Spleen (tissue), 11 donors: ENCODE results near the gene APCDD1L. TPM values are rescaled to one million over a fixed set of nuclear protein-coding genes. Genes with fewer than 3 reads are reported as not detected.
"Not testable (repeated sequence)": the region's sequence is repeated elsewhere in the genome, so short reads cannot be mapped to it uniquely, and the experiment has no call there.

ENCODE experiments used
- DNase-seq: peaks from one replicate; pipeline ENCODE4 v3.0.0-alpha.2; 2020
- H3K27ac ChIP-seq, 8 donors: fragments of 200-600 bp; sonication (generic) in 7 of 8; 1 replicate in 4 of 8; 2 replicates in 4 of 8; pipeline versions ENCODE4 v1.5.0 to v1.8.0; 2016 to 2021; ENCODE audit warnings: inconsistent platforms in 4 of 8, mild to moderate bottlenecking in 4 of 8, moderate library complexity in 1 of 8
- H3K27me3 ChIP-seq, 7 donors: fragments of 200-600 bp; sonication (generic) in 6 of 7; replicated peaks in 1 of 7; 1 replicate in 4 of 7; 2 replicates in 3 of 7; pipeline versions ENCODE4 v1.5.0 to v1.8.0; 2016 to 2021; ENCODE audit warnings: inconsistent platforms in 3 of 7, mild to moderate bottlenecking in 1 of 7
- H3K36me3 ChIP-seq, 6 donors: fragments of 200-600 bp; sonication (generic) in 5 of 6; 1 replicate in 4 of 6; 2 replicates in 2 of 6; pipeline versions ENCODE4 v1.5.0 to v1.8.0; 2016 to 2021; ENCODE audit warnings: inconsistent platforms in 2 of 6
- H3K4me1 ChIP-seq, 6 donors: fragments of 200-600 bp; sonication (generic) in 5 of 6; 1 replicate in 3 of 6; 2 replicates in 3 of 6; pipeline versions ENCODE4 v1.5.0 to v1.8.0; 2016 to 2021; ENCODE audit warnings: inconsistent platforms in 3 of 6
- H3K4me3 ChIP-seq, 8 donors: fragments of 200-600 bp; sonication (generic) in 7 of 8; 1 replicate in 4 of 8; 2 replicates in 4 of 8; pipeline versions ENCODE4 v1.5.0 to v1.8.0; 2016 to 2021; ENCODE audit warnings: inconsistent platforms in 4 of 8, mild to moderate bottlenecking in 4 of 8, moderate library complexity in 2 of 8
- H3K9me3 ChIP-seq, 8 donors: fragments of 200-600 bp; sonication (generic) in 7 of 8; 1 replicate in 4 of 8; 2 replicates in 4 of 8; pipeline versions ENCODE4 v1.5.0 to v1.8.0; 2016 to 2021; ENCODE audit warnings: inconsistent platforms in 4 of 8
- CTCF ChIP-seq, 11 experiments: fragments of 200-600 bp in 7 of 11; fragments of 450-650 bp in 4 of 11; sonication (generic) in 4 of 11; IDR thresholded peaks in 8 of 11; conservative IDR thresholded peaks in 3 of 11; 1 replicate in 7 of 11; 2 replicates in 4 of 11; pipeline versions ENCODE4 v1.4.0 to v1.8.0; 2016 to 2021; ENCODE audit warnings: antibody characterized with exemption in 11 of 11, inconsistent platforms in 4 of 11, mild to moderate bottlenecking in 1 of 11
- POLR2A ChIP-seq, 3 donors: fragments of 450-650 bp; IDR thresholded peaks; one replicate each; pipeline ENCODE4 v1.5.1; 2017; ENCODE audit warnings: antibody characterized with exemption in 3 of 3, mild to moderate bottlenecking in 1 of 3
- POLR2AphosphoS5 ChIP-seq, 3 donors: sonication (generic); formaldehyde crosslinking; IDR thresholded peaks; one replicate each; pipeline ENCODE4 v1.5.1; 2017; ENCODE audit warnings: antibody characterized with exemption in 3 of 3
- WGBS, 5 donors: extraction: QIAGEN DNeasy Blood & Tissue Kit in 3 of 5; methylation state at CpG; one replicate each; pipeline versions ENCODE4 v1.1.5 to v1.1.7; 2013 to 2018; 5-methylcytosine and 5-hydroxymethylcytosine counted together
- intact Hi-C: fragments of 100-400 bp; cut with DNase I; formaldehyde crosslinking; loops from one replicate; pipeline ENCODE4 v1.15.0; 2023; ENCODE audit warnings: low total_unique reads
- polyA plus RNA-seq, 3 donors: library from polyadenylated mRNA; stranded (reverse); fragments of 200-250 nt; gene quantifications; one replicate each; pipeline ENCODE4 v1.2.1, GENCODE V29; 2013
- total RNA-seq, 7 donors: library from RNA; depleted of rRNA in 3 of 7; stranded (reverse); fragments of >200 nt in 3 of 7; fragmentation: NEBNext Ultra II Directional in 4 of 7; extraction: Animal tissue kit (Norgen Biotek cat#: 25700) in 4 of 7; gene quantifications; one replicate each; pipeline versions ENCODE4 v1.1.0 to v1.2.1, GENCODE V29; 2016 to 2021
- donor health status: healthy with polysubstance abuse.
- donor health status: DM: no; HTN: no; CAD: no; lungs with moderate emphysema.
- donor health status: DM: no; HTN: no; CAD: no.
- donor health status: Bipolar disorder and iron deficiency.
- donor health status: healthy.
- donor health status: DM: no; HTN: no; CAD: no.
- donor health status: DM: yes; HTN: yes; CAD: no.

Gene APCDD1L
- total and polyA plus RNA-seq, 10 donors: 0.03 to 0.50 TPM; not detected in 8

- peak overlapping the region in 6 of 8 donors; percentile 17 to 74 (median 48) for H3K27ac ChIP-seq
- no peak for DNase-seq
- H3K27me3 ChIP-seq: no peaks in the 10 kb centered on the region
- peaks cover 0 to 4% (median 0%) of the 10 kb centered on the region in 8 donors for H3K9me3 ChIP-seq
- peak overlapping the region in 1 of 8 donors; percentile 27 for H3K4me3 ChIP-seq
- H3K4me1 ChIP-seq: peaks cover 0 to 33% (median 19%) of the 10 kb centered on the region in 6 donors
- TF ChIP-seq CTCF (IDR thresholded peaks at IDR 0.05 in 8 of 11, conservative IDR thresholded peaks at IDR 0.05 in 3 of 11) (no peak), POLR2A (IDR thresholded peaks at IDR 0.05) (no peak), POLR2AphosphoS5 (IDR thresholded peaks at IDR 0.05) (no peak)
- peaks cover 0 to 52% (median 15%) of the 10 kb centered on the region in 6 donors for H3K36me3 ChIP-seq
- WGBS, 5 donors: 26 to 62% (median 57%) methylated on average over 2 of the region's 2 CpGs
- intact Hi-C loops: no loop called here
These were observed 98.4 kb downstream of the APCDD1L start for GRCh38 chr20:58416835-58417234.

- WGBS, 5 donors: 74 to 95% (median 94%) methylated on average over 1 of the region's 1 CpG
- no peak overlapping the region for H3K4me3 ChIP-seq
- peak overlapping the region in 5 of 8 donors; percentile 17 to 74 (median 39) for H3K27ac ChIP-seq
- H3K36me3 ChIP-seq: peaks cover 0 to 44% (median 15%) of the 10 kb centered on the region in 6 donors
- DNase-seq: no peak
- peaks cover 0 to 40% (median 19%) of the 10 kb centered on the region in 6 donors for H3K4me1 ChIP-seq
- no peak for TF ChIP-seq POLR2A (IDR thresholded peaks at IDR 0.05)
- TF ChIP-seq CTCF (IDR thresholded peaks at IDR 0.05 in 8 of 11, conservative IDR thresholded peaks at IDR 0.05 in 3 of 11): no peak
- TF ChIP-seq POLR2AphosphoS5 (IDR thresholded peaks at IDR 0.05): no peak
- no peaks in the 10 kb centered on the region for H3K27me3 ChIP-seq
- H3K9me3 ChIP-seq: peaks cover 0 to 4% (median 0%) of the 10 kb centered on the region in 8 donors
- intact Hi-C loops: no loop called here
These were observed 99.1 kb downstream of the APCDD1L start for GRCh38 chr20:58416057-58416456.

GRCh38 chr20:58414786-58415185 lies 100.4 kb downstream of the APCDD1L start:
- DNase-seq, H3K4me3 ChIP-seq, intact Hi-C loops, H3K27ac ChIP-seq, H3K27me3 ChIP-seq, H3K9me3 ChIP-seq: not testable (repeated sequence)
- Histone ChIP-seq H3K4me1 (peaks cover 0 to 49% (median 29%) of the 10 kb centered on the region in 6 donors), H3K36me3 (peaks cover 0 to 31% (median 6%) of the 10 kb centered on the region in 6 donors)
- WGBS, 5 donors: 96 to 99% (median 98%) methylated on average over 18 to 26 of the region's 26 CpGs

GRCh38 chr20:58414216-58414615 lies 101.0 kb downstream of the APCDD1L start:
- 97% methylated on average over 33 of the region's 35 CpGs; no CpG with 5 or more reads in 4 of the 5 donors for WGBS, 5 donors
- H3K9me3 ChIP-seq, H3K27ac ChIP-seq, H3K27me3 ChIP-seq, H3K4me3 ChIP-seq, intact Hi-C loops: not testable (repeated sequence)
- DNase-seq: peak; percentile 77
- H3K36me3 ChIP-seq: peaks cover 0 to 25% (median 2%) of the 10 kb centered on the region in 6 donors
- peaks cover 3 to 54% (median 34%) of the 10 kb centered on the region in 6 donors for H3K4me1 ChIP-seq

Other genes with a start within 250 kb of the APCDD1L start
- gene RAB22A, start 205.7 kb downstream of the APCDD1L start, total RNA-seq: 10 to 100 TPM; 14.9 to 22.6 (median 21.0) TPM
- gene RAB22A, start 205.7 kb downstream of the APCDD1L start, polyA plus RNA-seq: 1 to 10 TPM; 4.2 to 6.4 (median 4.8) TPM
- 10 to 100 TPM; 22.3 to 32.5 (median 25.7) TPM for gene VAPB, start 126.2 kb downstream of the APCDD1L start, total RNA-seq
- 10 to 100 TPM; 11.2 to 20.7 (median 13.8) TPM for gene VAPB, start 126.2 kb downstream of the APCDD1L start, polyA plus RNA-seq
- gene STX16, start 135.9 kb upstream of the APCDD1L start, total RNA-seq: 100 to 1,000 TPM in 1 of 7 donors, 10 to 100 TPM in 6; 62.6 to 105 (median 83.6) TPM
- 10 to 100 TPM; 34.4 to 47.3 (median 43.5) TPM for gene STX16, start 135.9 kb upstream of the APCDD1L start, polyA plus RNA-seq
- 10 to 100 TPM; 31.7 to 61.7 (median 56.4) TPM for gene NPEPL1, start 177.4 kb upstream of the APCDD1L start, total RNA-seq
- gene NPEPL1, start 177.4 kb upstream of the APCDD1L start, polyA plus RNA-seq: 10 to 100 TPM; 19.3 to 56.7 (median 50.6) TPM